OCI-LY3 (cell line): ENCODE results near the gene JPH3.

ENCODE experiments used
- CTCF ChIP-seq: fragments of 200-600, 300-600 bp; sonication (generic); IDR thresholded peaks from 2 replicates; pipeline ENCODE4 v1.5.1; 2014; ENCODE audit warnings: antibody characterized with exemption, low read length, low read depth
- EZH2phosphoT487 ChIP-seq: fragments of 200-600 bp; shearing (Covaris generic); IDR thresholded peaks from 2 replicates; pipeline ENCODE4 v1.6.1; 2018; ENCODE audit warnings: antibody characterized with exemption, mixed run types, low read depth

- TF ChIP-seq CTCF (no peak), EZH2phosphoT487 (no peak)
These were observed 17.8 kb downstream of the JPH3 start for GRCh38 chr16:87620201-87620495.
